ENCODE results near the gene BCAS1.

BCAS1 gene

DNA sequence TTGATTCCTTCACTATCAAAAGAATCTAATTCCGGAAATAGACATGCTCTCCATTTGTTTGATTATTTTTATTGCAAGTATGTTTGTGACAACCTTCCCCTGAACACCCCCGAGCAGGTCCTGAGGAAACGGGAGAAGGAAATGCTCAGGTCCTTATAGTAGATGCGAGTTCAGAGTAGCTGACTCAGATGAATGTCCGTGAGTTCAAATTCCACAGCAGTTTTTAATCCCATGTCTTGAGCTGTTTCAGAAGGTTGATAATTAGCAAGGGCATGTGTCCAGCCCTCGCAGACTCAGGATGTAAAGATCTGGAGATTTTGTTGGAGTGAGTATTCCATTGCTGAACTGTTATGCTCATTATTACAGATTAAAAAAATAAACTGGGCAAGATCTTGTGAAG lies 169.3 kb downstream of the BCAS1 start:
- Histone ChIP-seq H3K27me3 (no peaks in the 10 kb centered on the region), H3K36me3 (no peaks in the 10 kb centered on the region), H3K4me3 (ENCODE audit: low read depth, low read length) (no peak overlapping the region), H3K9me3 (no peaks in the 10 kb centered on the region), H3K4me1 (peaks cover 16% of the 10 kb centered on the region)
- no peak for DNase-seq
- no peak for TF ChIP-seq CTCF (IDR thresholded peaks at IDR 0.05; ENCODE audit: low read depth, low read length)

DNA sequence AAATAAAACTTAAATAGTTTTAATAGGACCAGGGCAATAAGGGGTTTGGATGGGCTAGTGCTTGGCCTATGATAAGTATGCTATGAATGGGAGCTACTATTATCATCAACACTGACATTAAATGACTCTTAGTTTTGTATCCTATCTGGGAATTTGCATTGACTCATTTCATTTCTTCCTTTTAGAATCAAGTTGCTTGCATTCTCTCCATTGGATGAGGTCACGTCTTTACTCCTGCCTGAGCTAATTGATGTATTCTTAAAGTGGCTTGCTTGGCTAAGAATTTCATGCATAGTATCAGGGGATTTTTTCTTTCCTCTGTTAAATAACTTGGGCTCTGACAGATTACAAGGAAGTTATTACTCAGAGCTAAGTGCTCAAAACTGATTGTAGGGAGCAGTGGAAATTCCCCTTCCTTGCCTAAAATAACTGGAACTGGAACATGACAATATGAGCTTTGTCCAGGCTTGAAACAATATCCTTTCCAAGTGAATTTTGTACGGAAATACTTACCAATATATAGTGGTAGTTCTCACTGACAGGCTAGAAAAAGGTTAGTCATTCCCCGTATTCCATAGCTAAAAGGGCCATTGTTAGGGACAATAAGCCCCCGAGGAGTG lies 169.9 kb downstream of the BCAS1 start:
- H3K4me1 ChIP-seq = peaks cover 16% of the 10 kb centered on the region
- no peak overlapping the region for H3K4me3 ChIP-seq (ENCODE audit: low read depth, low read length)
- H3K36me3 ChIP-seq = no peaks in the 10 kb centered on the region
- DNase-seq = no peak
- no peak for TF ChIP-seq CTCF (IDR thresholded peaks at IDR 0.05; ENCODE audit: low read depth, low read length)
- no peaks in the 10 kb centered on the region for H3K27me3 ChIP-seq
- no peaks in the 10 kb centered on the region for H3K9me3 ChIP-seq

- no peaks in the 10 kb centered on the region for H3K36me3 ChIP-seq
- H3K27me3 ChIP-seq = no peaks in the 10 kb centered on the region
- peaks cover 16% of the 10 kb centered on the region for H3K4me1 ChIP-seq
- peak; percentile 78 for DNase-seq
- H3K9me3 ChIP-seq = no peaks in the 10 kb centered on the region
- TF ChIP-seq CTCF (IDR thresholded peaks at IDR 0.05; ENCODE audit: low read depth, low read length) = no peak
- H3K4me3 ChIP-seq (ENCODE audit: low read depth, low read length) = peak overlapping the region; percentile 19
These were observed 170.8 kb downstream of the BCAS1 start for GRCh38 chr20:53899351-53900167.

DNA sequence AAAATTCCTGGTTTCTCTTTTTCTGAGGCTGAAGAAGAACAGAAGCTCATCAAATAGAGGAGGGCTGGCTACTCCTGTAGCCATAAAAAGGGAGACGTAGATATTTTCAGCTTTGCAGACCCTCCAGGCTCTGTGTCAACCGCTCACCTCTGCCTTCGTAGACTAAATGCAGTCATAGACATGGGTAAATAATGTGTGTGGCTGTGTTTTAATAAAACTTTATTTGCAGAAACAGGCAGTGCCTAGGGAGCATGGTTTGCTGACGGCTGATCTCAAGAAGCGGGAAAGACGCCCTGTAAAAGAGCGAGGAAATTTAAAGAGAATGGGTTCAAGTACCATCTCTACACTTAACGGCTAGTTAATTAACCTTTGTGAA lies 171.8 kb downstream of the BCAS1 start:
- peaks cover 16% of the 10 kb centered on the region for H3K4me1 ChIP-seq
- H3K4me3 ChIP-seq (ENCODE audit: low read depth, low read length) = peak overlapping the region; percentile 53
- TF ChIP-seq CTCF (IDR thresholded peaks at IDR 0.05; ENCODE audit: low read depth, low read length) = no peak
- H3K27me3 ChIP-seq = no peaks in the 10 kb centered on the region
- no peaks in the 10 kb centered on the region for H3K9me3 ChIP-seq
- no peaks in the 10 kb centered on the region for H3K36me3 ChIP-seq
- no peak for DNase-seq

- DNase-seq = peak; percentile 45
- TF ChIP-seq CTCF (IDR thresholded peaks at IDR 0.05; ENCODE audit: low read depth, low read length) = no peak
- Histone ChIP-seq H3K4me3 (ENCODE audit: low read depth, low read length) (peak overlapping the region; percentile 53), H3K27me3 (no peaks in the 10 kb centered on the region), H3K4me1 (peaks cover 16% of the 10 kb centered on the region), H3K9me3 (no peaks in the 10 kb centered on the region), H3K36me3 (no peaks in the 10 kb centered on the region)
These were observed 172.4 kb downstream of the BCAS1 start for GRCh38 chr20:53897884-53898555.
